Measurements from ENCODE around the gene SLCO1B1.
"Not testable (repeated sequence)": the region's sequence is repeated elsewhere in the genome, so short reads cannot be mapped to it uniquely, and the experiment has no call there.

SLCO1B1 gene

DNA sequence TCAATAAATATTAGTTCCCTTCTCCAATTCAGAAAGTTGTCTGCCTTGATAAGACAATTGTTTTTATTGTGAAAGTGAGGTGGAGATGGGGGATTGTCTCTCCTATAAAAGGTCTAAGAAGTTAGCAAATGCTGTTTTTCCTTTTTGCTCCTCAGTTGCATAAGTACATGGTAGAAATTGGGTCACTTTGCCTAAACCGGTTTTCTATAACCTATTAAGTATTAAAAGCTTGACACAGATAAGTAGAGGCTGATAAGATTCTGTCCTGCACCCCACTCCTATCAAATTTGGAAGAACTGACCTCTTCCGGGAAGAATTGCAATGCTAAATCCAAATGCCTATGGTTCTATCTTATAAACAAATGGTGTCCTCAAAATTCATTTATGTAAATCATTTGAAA lies 7.0 kb downstream of the SLCO1B1 start:
- no peak overlapping the region for H3K4me3 ChIP-seq (ENCODE audit: low read depth, low read length)
- TF ChIP-seq, protein P1, sequence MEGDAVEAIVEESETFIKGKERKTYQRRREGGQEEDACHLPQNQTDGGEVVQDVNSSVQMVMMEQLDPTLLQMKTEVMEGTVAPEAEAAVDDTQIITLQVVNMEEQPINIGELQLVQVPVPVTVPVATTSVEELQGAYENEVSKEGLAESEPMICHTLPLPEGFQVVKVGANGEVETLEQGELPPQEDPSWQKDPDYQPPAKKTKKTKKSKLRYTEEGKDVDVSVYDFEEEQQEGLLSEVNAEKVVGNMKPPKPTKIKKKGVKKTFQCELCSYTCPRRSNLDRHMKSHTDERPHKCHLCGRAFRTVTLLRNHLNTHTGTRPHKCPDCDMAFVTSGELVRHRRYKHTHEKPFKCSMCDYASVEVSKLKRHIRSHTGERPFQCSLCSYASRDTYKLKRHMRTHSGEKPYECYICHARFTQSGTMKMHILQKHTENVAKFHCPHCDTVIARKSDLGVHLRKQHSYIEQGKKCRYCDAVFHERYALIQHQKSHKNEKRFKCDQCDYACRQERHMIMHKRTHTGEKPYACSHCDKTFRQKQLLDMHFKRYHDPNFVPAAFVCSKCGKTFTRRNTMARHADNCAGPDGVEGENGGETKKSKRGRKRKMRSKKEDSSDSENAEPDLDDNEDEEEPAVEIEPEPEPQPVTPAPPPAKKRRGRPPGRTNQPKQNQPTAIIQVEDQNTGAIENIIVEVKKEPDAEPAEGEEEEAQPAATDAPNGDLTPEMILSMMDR (IDR thresholded peaks at IDR 0.05; ENCODE audit: low read depth, low read length): no peak

- TF ChIP-seq, protein P1 (IDR thresholded peaks at IDR 0.05; ENCODE audit: low read depth, low read length): no peak
- H3K4me3 ChIP-seq (ENCODE audit: low read depth, low read length): no peak overlapping the region
These were observed 13.3 kb downstream of the SLCO1B1 start for GRCh38 chr12:21144309-21144708.

- not testable (repeated sequence) for H3K4me3 ChIP-seq (ENCODE audit: low read depth, low read length)
These were observed 18.9 kb downstream of the SLCO1B1 start for GRCh38 chr12:21149861-21150260.

GRCh38 chr12:21151184-21151583 lies 20.2 kb downstream of the SLCO1B1 start:
- no peak overlapping the region for H3K4me3 ChIP-seq (ENCODE audit: low read depth, low read length)
- TF ChIP-seq, protein P1 (IDR thresholded peaks at IDR 0.05; ENCODE audit: low read depth, low read length): no peak

DNA sequence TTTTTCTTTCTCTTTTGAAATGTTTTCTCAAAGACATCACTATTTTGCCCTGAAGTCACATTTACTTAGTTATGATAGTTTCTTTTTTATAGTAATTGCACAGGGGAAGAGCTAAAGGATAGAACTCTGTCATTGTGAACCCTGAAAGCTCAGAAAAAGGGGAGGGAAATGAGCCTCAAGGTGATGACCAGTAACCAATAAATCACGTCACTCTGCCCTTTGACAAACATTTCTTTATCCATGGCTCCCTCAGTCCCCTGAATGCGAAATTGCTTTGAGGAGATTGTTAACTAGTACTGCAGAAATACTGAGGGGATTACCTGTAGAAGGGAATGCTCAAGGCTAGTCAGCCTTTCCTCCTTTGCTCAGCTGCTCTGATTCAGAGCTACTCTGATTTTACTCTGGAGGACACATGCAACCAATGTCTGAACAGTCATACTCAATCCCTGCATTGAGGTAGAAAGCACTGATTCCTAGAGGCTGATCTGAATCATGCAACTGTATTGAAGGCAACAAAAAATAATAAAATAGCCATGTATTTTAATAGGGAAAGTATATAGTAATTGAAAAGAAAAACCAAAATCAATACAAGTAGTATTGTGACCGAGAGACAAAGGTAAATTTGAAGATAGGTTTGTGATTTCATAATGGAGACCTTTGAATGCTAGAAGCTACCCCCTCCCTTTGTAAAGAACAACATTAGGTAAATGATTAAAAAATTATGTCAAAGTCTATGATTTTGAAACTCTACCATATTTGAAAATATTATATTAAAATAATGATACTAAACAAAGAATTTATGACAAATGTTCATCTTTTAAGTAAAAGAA lies 24.7 kb downstream of the SLCO1B1 start:
- H3K4me3 ChIP-seq (ENCODE audit: low read depth, low read length): no peak overlapping the region
- TF ChIP-seq, protein P1 (IDR thresholded peaks at IDR 0.05; ENCODE audit: low read depth, low read length): no peak

DNA sequence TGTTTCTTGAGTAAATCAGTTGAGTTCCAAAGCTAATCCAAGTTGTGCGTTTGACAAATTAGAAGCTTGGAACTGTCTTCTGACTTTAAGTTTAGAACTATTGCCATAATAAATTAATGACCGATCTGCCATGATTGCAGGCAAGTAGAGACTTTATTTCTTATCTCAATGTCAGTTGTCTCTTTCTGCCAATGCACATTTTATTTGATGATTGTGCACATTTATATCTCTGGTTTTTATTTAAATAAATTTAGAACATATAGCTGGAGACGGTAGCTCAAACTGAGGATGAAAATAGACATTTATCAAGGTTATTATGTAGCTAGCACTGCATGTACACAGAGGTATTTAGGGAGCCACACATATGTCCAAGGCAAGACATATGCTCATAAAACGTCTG lies 34.1 kb downstream of the SLCO1B1 start:
- TF ChIP-seq, protein P1 (IDR thresholded peaks at IDR 0.05; ENCODE audit: low read depth, low read length): no peak
- no peak overlapping the region for H3K4me3 ChIP-seq (ENCODE audit: low read depth, low read length)

DNA sequence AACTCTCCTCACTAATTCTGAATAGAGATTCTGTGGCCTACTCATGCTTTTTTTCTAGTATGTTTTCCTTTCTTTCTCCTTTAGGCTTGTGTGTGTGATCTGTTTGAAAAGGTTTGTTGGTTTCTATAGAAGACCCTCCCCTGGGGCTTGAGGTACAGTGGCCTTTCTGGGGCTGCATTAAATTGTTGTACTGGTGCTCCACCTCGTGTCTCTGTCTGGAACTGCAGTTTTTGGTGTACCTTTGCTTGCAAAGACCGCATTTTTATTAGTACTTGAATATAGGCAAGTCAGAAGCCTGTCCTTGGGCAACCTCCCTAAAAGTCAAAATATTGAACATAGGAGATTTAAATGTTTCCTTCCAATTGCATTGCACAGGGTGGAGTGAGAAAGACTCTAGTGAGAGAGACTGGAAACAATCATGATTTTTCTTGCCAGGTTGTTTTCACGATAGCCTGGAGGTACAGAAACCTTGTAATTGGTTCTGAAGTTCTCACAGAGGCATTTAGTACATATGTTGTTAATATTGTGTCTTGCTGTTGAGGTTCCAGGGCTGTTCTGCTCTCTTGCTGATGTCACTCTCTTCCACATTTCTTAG lies 39.0 kb downstream of the SLCO1B1 start:
- no peak overlapping the region for H3K4me3 ChIP-seq (ENCODE audit: low read depth, low read length)
- TF ChIP-seq, protein P1 (IDR thresholded peaks at IDR 0.05; ENCODE audit: low read depth, low read length): peak; percentile 27; the same call in 1 of the 2 replicates

Measured in WI38 (cell line).